HuH-7 (cell line): ENCODE data around the gene RBM17.
"Not testable (repeated sequence)": the region's sequence is repeated elsewhere in the genome, so short reads cannot be mapped to it uniquely, and the experiment has no call there.

Source experiments
- DNase-seq: peaks from one replicate; pipeline ENCODE4 v3.0.0; 2011; ENCODE audit warnings: low spot score

Gene RBM17

DNA sequence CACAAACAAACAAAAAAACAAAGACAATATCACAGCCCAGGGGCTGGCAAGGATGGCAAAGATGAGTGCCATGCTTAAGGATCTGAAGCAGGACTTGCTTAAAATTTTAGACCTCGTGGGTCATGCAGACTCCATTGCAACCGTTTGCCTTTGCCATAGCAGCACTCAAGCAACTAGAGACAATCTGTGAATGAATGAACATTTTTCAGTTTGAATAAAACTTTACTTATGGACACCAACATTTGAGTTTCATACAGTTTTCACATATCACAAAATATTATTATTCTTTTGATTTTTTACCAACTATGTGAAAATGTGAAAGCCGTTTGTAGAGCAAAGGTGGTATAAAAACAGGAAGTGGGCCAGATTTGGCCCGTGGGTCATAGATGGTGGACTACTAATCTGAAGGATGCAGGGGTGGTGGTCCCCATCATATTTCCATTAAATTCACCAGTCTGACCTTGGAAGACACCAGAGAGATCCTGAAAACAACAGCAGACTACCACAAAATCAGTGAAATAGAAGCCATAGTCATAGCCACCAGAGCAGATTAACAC, 8.3 kb upstream of the RBM17 start:
- no peak for DNase-seq

DNA sequence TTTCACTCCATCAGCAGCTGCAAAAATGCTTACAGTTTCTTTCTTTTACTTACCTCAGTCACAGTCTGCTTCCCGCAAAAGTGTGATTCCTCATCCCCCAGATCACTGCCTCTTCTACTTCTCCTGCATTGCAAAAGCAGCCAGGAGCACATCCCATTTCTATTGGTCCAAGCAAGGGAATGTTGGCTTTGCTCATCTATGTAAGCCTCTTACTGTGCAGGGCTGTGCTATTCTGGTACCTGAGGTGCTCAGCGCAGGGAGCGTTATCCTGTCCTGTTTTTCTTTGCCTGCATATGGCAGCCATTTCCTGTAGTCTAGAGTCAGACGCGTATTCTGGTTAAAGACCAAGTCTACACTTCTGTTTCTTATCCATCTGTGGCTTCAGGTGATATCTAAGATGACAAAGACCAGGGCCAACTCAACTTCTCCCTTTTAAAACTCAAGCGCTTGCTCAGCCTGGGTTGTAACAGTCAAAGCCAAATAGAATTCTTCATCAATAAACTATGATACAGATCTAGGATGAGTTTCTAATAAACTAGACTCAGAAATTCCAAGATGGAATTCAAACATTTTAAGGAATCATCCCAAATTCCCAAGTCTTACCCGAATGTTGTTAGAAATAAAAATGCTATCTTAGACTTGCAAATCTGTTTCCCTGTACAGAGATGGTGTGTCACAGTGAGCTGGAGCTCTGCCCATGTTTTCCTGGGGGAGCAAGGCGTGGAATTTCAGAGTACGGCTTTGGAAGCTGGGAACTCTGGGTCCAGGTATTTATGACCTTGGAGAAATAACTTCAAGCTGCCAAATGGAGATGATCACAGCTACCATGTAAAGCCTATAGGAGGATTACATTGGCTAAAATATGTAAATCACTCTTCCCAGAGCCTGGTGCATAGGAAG, 6.1 kb upstream of the RBM17 start:
- no peak for DNase-seq

DNA sequence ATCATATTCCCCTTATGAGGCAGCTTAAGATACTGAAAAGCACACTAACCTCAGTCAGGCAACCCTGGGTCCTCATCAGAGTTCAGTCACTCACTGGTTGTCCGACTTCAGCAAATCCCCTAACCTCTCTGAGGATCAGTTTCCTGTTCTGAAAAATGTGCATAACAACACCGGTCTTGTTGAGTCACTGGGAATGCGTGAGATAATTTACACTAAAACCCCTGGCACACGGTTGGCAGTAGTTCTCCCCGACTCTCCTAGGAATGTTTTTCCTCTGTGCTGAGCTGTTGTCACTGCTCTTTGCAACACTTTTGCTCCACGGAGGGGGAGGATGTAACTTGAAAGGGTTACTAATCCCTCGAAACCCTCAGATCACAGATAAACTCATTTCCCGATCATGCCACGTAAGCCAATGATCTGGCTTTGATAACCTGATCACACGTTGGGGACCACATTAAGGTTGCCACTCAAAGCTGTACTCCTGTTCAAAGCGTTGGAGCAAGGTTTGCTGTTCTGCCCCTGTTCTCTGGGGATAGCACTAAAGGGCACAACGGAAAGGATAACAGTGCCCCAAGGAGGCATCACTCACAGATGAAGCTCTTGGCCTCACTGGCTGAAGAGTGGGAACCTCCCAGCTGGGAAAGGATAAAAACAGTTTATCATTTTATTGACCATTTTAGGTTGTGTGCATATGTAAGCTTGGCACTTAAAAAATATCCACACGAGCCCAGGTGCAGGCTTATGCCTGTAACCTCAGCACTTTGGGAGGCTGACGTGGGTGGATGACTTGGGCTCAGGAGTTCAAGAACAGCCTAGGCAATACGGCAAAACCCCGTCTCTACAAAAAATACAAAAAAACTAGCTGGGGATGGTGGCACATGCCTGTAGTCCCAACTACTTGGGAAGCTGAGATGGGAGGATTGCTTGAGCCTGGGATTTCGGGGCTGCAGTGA, 5.0 kb upstream of the RBM17 start:
- DNase-seq, result no peak

DNA sequence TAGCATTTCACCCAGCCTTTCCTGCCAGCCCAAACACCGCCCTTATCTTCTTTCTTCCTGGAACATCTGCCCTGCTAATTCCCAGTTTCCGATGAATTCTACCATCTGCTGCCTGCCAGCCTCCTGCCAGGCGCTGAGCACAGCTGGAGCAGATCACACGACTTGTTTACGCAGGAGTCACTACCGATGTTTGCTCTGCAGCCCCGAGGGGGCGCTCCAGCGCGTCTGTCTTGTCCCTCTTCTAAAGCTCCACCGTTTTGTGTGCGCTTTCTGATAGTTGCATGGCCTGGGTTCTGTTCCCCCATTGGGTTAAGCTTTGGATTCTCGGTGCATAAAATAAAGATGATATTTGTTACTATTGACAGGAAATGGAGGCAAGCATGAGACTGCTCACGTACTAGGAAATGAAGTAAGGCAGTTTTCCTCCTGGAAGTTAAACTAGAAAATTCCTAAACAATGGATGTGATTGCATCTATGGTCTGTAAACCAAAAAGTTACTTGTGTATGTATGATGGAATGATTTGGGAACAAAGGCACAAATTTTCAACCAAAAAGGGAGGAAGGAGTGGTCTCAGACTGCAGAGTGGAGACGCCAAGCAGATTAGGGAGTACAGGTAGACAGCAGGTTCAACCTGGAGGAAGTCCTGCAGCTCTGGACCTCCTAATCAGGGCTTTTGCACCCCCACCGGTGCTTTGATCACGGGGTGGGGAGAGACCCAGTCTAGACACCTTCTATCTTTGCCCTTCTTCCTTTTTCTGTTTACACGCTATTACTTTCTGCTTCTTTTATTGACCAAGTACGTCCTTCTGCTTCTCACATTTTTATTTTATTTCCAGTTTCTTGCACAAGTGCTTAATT, 2.2 kb upstream of the RBM17 start:
- DNase-seq, result peak; percentile 84

DNA sequence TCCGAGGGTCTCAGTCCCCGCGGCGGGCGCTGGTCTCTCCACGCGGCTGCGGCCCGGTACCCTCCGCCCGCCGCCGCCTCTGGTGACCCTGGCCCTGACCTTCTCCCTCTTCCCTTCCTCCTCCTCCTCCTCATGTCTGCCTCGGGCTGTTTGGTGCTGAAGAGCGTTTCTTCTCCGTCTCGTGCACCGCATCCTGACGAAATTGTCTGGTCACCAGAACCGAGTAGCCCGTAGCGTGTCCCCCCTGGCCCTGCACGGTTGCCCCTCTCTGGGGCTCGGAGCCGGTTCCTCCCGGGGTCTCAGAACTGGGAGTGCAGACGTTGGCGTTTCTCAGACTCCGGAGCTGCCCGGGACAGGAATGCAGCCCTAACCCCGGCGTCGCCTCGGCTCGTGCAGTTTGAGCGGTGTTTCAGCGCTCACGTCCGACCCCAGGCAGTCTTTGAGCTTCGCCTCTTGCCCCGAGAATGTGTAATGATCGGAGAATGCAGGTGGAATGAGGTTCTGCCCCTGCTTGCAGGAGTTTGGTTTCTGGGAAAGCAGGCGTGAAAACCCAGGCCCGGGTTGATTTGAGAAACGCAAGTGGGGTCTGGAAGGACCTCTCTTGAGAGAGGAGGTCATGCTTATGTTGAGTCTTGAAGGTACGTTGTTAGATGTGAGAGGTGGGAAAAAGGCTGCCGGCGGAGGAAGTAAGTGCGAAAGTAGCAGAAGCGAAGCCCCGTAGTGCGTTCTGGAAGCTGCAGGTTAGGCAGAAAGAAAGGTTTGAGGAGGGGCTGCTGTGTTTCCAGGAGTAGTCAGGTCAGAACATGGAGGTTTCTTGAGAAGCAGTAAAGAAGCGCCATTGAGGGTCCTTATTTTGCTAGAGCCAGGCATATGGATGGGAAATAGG, 743 bp downstream of the RBM17 start:
- DNase-seq, result peak; percentile 41

DNA sequence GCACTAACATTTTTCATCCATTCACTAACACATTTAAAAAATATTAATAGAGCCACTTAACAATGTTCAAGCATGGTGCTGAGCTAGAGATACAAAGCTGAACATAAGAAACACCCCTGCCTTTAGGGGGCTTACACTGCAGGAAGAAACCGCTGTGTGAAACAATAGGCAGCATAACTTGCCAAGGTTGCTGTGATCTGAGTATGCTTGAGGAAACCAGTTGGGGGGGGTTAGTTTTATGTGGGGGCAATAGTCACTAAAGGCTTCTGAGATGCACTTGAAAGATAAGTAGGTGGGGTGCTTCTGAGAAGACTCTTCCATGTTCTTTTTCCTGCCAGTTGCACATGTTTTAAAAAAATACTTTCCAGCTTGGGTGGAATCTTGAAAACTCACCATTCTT, 2.8 kb downstream of the RBM17 start:
- no peak for DNase-seq

DNA sequence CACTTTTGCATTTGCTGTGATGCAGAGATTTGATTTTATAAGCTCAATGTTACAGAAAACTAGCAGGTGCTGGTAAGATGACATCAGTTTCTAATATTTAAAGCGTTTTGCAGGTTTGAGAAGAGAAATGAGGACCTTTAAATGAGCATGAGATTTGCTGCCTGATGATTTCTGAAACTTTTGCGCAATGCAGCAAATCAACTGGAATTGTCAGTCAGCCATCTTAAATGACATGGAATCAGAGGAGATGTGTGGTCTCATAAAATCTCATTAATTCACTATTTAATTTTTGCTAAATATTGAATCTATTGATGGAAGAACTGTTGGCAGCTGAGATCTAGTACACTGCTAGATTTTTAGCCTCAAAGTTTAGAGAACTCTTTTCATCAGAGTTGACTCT, 3.9 kb downstream of the RBM17 start:
- DNase-seq, result no peak

DNA sequence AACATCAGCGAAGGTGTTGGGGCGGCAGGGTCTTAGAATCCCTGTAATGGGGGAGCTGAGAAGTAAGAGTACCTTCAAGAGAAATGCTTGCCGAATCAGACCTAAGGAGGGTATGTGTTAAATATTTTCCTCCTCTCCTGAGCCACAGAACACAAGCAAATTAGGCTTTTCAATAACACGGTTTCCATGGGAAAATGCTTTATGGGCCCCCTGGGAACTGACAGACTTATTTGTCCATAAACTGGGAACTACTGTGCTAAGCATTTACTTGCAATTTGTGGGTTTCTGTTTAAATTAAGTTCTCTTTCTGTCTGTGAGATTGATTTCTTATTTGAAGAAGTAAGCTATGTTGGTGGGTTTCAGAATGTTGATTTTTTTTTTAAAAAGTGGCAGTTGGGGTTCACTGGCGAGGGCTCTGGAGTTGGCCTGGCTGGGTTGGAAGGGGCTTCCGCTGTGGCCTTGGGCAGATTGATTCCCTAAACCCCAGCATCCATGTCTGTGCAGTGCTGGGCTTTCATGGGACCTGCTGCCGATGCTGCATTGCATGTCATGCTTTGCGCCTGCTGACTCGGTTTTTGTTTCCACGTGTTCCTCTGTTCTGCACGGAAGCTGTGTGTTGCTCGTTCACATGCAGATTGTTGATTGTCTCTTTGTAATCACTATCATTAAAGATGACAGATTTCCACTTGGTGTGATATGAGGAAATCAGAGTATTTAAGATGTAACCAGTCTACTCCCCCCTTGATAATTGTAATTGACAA, 7.2 kb downstream of the RBM17 start:
- DNase-seq, result no peak

DNA sequence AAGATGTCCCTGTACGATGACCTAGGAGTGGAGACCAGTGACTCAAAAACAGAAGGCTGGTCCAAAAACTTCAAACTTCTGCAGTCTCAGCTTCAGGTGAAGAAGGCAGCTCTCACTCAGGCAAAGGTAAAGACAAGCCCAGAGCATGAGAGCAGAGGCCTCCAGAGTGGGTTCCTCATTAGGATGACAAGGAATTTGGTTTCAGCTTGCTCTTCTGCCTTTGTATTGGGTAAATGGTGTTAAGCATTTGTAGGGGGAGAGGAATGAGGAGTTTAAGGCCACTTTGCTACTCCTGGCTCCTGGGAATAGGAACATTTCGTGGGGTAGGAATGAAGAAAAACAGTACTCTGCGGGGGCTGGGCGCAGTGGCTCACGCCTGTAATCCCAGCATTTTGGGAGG, 8.2 kb downstream of the RBM17 start:
- DNase-seq, result no peak

DNA sequence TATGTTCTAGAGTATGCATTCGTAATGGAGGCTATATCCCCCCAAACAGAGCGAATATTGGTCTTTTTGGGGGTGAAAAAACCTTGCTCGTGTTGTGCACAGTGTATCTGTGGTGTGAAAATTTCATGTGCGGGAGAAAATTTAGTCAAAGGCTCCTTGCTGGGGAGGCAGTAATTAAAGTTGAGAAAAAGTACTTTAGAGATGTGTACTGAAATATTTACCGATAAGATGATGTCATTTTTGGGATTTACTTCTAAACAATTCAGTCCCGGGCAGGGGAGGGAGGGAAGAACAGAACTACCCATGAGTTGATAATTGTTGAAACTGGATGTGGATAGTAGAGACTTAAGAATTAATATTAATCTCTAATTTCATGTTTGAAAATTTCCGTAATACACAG, 9.3 kb downstream of the RBM17 start:
- DNase-seq, result no peak

DNA sequence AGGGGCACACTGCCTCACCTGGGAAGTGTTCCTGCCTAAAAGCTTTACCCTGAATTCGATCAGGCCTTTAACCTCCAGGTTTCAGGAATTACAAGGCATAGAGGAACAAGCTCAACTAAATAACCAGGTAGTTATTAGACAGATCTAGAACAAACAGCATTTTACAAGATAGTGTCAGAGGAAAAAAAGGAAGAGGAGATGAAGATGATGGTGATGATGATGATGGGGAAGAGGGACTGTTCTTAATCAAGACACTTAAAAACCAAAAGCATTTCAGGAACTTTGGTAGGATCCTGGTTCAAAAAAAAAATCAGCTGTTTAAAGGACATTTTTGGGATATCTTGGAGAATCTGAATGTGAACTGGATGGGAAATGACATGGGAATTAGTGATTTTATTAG, 11.5 kb downstream of the RBM17 start:
- DNase-seq, result no peak

DNA sequence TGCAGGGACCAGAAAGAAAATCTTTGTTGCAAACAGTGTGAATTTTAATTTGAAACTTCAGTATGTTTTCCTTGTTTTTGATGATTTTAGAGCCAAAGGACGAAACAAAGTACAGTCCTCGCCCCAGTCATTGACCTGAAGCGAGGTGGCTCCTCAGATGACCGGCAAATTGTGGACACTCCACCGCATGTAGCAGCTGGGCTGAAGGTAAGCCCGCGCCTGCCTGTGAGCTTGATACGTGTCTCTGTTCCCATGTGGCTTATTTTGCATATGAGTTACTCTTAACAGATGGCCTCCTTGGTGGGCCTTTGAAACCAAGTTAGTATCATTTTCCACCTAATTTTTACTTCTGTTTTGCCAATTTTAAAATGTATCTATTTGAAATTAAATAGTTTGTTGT, 12.3 kb downstream of the RBM17 start:
- no peak for DNase-seq

DNA sequence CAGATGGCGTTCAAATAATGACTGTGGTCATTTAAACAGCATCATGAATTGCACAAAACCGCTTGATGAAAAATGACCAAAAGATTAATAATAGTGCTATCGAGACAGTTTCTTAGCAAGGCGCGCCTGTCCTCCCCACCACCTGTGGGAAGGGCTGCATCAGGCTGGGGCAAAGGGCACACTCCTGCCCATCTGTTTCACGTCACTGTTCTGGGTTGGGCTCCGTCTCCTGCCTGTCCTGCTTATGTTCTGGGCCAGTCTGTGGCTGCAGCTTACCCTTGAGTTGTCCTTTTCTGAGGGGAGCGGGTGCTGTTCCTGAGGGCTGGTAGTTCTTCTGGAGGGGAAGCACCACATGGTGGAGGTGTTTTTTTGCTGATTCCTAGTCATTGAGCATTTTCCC, 13.3 kb downstream of the RBM17 start:
- DNase-seq, result no peak

DNA sequence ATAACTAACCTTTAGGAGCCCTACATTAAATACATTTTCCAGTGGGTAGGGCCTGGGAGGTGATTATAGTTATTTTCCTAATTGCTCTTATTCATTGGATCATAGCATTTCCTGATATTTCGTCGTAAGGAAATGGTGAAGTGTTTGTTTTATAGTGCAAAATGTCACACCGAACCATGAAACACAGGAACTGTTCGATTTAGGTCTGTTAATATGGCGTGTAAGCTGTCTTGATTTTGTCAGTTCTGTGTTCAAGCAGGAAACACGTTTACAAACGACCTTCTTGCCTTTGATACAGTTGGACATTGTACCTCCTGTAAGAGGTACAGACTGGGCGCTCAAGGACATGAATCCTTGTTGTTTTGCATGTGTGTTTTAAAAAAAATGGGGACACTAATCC, 14.8 kb downstream of the RBM17 start:
- DNase-seq, result no peak

DNA sequence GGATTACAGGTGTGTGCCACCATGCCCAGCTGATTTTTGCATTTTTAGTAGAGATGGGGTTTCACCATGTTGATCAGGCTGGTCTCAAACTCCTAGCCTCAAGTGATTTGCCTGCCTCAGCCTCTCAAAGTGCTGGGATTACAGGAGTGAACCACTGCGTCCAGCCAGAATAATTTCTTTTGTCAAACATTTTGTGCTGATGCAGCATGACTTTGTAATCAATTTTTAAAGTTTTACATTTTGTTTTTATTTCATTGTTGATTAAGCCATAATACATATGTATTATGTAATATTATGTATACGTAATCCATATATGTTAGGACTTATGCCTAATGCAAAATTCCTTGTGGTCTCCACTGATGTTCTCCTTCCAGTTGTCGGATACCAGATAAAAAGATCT, 18.8 kb downstream of the RBM17 start:
- DNase-seq, result not testable (repeated sequence)

DNA sequence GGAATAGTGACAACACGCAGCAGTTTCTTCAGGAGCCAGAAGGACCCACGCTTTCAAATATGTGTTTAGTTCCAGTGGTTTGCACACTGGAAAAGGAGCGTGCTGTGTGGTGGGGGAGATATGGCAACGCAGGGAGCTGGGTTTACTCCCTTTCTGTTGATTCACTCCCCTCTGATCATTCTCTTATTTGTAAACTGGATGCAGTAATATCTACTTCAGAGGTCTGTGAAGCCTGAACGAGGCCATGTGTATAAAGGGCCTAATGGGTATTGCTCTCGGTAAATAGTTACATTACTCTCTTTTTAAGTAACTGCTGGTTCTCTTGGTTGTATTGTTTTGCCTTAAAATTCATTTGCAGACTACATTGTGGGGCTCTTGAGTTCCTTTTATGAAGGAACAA, 19.2 kb downstream of the RBM17 start:
- DNase-seq, result no peak

DNA sequence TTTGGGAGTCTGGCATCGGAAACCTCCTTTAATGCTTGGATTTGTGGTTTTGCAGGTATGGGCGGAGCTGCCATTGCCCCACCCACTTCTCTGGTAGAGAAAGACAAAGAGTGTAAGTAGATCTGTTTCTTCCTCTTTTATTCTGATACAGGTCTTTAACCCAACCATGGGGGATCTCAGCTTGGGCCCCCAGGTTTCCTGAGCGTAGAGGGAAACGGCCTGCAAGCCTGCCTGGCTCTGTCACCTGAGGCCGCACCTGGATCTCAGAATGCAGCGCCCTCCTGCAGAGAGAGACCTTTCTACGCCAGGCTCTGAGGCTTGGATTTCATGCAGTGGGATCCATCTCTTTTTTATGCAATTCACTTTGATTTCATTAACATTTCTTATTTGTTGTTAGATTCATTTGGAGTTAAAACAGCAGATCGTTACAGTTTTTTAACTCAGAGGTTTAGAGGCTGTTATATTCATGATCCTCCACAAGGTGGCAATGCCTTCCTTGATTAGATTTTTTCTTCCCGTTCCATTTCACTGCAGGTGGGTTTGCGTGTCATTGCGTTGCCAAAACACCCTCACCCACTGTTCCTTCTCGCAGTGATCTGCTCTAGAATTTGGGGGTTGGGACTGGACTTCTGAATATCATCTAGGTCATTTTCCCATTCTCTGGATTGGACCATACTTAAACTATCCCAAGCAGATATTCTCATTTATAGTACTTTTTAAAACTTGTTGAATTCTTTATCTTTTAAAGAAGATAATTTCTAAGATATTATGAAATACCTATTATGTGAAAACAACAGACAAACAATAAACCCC, 20.0 kb downstream of the RBM17 start:
- peak; percentile 71 for DNase-seq

DNA sequence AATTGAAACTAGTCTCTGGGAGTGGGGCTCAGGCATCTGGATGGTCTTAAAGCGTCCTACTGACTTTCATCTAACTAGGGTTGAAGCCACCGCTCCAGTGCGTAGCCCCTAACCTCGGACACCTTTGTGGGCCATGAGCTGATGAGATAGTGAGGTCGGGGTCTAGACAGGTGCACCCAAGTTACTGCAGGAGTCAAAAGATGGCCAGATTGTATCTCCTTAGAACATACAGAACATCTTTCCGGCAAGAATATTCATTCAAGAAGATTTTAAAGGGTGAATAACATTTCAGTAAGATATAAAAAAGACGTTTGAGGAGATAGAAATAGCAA, 20.6 kb downstream of the RBM17 start:
- no peak for DNase-seq

DNA sequence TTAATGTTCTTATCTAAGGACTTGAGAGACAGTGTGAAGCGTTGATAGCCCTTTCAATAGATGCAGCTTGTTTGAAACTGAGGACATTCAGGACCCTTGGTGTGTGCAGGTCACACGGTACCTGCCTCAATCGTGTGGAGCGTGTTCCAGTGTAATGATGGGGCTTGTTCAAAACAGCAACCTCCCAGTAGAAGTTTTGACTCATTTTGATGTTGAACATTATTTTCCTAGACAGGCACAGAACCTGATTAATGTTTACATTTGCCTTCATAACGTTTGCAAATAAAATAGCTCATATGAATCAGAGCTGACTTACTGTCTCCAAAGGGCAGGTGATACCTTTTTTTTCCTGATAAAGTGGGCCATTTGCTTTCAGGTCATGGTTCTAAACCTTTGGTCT, 21.3 kb downstream of the RBM17 start:
- no peak for DNase-seq
